ENCODE results near the gene CCDC38.

- TF ChIP-seq GATA2 (IDR thresholded peaks at IDR 0.05; ENCODE audit: low read depth, low read length), result no peak
- no peak for TF ChIP-seq GATA3 (IDR thresholded peaks at IDR 0.05; ENCODE audit: low read depth, low read length)
These were observed 14.2 kb upstream of the CCDC38 start for GRCh38 chr12:95956557-95957145.
